ENCODE measurements around the gene KCNIP3.
"Not testable (repeated sequence)": the region's sequence is repeated elsewhere in the genome, so short reads cannot be mapped to it uniquely, and the experiment has no call there.

KCNIP3 gene

DNA sequence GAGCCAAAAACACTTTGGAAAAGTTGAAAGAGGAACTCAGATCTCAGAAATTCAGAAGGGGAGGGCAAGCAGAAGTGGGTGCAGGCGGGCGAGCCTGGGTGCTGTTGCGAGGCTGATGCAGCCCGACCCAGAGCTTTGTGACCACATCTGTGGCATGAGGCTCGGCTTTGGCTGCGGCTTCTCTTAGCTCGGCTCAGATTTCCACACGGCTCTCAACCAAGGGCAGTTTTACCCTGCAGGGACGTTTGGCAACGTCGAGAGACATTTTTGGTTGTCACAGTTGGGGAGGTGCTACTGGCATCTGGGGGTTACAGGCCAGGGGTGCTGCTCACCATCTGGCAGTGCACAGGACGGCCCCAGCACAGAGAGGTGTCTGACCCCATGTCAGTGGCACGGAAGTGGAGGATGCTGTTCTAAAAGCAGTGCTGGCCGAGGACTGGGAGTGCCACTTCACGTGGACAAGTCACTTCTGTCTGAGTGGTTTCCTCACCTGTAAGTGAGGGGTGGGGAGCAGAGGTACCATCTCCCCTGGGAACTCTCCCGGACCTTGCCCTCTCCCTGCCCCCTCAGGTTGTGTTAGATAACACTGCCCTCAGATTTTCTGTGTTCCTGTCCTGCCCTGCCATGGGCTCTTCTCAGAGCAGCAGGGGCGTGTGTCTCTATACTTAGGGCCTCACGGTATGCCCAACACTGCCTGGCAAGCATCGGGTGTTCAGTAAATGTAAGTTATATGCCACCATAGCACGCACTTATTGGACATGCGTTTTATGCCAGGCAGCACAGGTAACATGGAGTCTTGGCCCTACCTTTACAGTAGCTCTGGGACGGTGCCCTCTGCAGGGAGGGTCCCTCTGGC lies 56.7 kb downstream of the KCNIP3 start:
- Histone ChIP-seq H2AFZ (ENCODE audit: low read depth, low read length) (no peak overlapping the region), H3K36me3 (replicated peaks; ENCODE audit: low read depth, low read length) (no peaks in the 10 kb centered on the region), H3K79me2 (ENCODE audit: low read length) (no peaks in the 10 kb centered on the region), H4K20me1 (ENCODE audit: insufficient read depth, low read length) (no peaks in the 10 kb centered on the region), H3K9ac (ENCODE audit: low read length) (no peak overlapping the region), H3K4me2 (ENCODE audit: low read length) (no peak overlapping the region), H3K4me1 (ENCODE audit: low read length) (no peaks in the 10 kb centered on the region), H3K4me3 (ENCODE audit: low read length) (no peak overlapping the region), H3K9me3 (ENCODE audit: insufficient read depth, low read length) (no peaks in the 10 kb centered on the region), H3K27ac (ENCODE audit: low read length) (no peak overlapping the region), H3K27me3 (ENCODE audit: low read depth, low read length) (no peaks in the 10 kb centered on the region)
- no peak for TF ChIP-seq EZH2phosphoT487 (IDR thresholded peaks at IDR 0.05; ENCODE audit: low read depth)
- TF ChIP-seq, protein P1, sequence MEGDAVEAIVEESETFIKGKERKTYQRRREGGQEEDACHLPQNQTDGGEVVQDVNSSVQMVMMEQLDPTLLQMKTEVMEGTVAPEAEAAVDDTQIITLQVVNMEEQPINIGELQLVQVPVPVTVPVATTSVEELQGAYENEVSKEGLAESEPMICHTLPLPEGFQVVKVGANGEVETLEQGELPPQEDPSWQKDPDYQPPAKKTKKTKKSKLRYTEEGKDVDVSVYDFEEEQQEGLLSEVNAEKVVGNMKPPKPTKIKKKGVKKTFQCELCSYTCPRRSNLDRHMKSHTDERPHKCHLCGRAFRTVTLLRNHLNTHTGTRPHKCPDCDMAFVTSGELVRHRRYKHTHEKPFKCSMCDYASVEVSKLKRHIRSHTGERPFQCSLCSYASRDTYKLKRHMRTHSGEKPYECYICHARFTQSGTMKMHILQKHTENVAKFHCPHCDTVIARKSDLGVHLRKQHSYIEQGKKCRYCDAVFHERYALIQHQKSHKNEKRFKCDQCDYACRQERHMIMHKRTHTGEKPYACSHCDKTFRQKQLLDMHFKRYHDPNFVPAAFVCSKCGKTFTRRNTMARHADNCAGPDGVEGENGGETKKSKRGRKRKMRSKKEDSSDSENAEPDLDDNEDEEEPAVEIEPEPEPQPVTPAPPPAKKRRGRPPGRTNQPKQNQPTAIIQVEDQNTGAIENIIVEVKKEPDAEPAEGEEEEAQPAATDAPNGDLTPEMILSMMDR (IDR thresholded peaks at IDR 0.05; ENCODE audit: low read depth, low read length) = no peak

DNA sequence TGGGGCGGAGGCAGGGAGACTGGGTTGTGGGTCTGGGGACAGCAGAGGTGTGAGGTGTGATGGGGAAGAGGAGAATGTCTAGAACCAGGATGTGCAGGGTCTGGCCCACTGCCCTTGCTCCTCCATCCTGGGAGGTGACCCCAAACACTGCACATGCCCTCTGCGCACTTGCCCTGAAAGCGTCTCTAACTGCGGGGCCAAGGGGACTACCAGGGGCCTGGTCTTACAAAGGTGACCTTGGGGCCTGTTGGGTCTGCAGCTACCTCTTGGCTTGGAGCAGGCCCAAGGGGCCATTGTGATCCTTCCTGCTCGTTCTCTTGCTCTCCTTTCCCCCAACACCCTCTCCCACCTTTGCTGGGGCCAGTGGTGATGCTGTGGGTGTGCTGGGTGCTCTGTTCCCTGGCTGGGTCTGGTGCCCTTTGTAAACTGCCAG lies 57.3 kb downstream of the KCNIP3 start:
- Histone ChIP-seq H2AFZ (ENCODE audit: low read depth, low read length) (no peak overlapping the region), H3K4me1 (ENCODE audit: low read length) (no peaks in the 10 kb centered on the region), H3K4me2 (ENCODE audit: low read length) (no peak overlapping the region), H3K27me3 (ENCODE audit: low read depth, low read length) (no peaks in the 10 kb centered on the region), H3K4me3 (ENCODE audit: low read length) (no peak overlapping the region), H3K79me2 (ENCODE audit: low read length) (no peaks in the 10 kb centered on the region), H4K20me1 (ENCODE audit: insufficient read depth, low read length) (no peaks in the 10 kb centered on the region), H3K36me3 (replicated peaks; ENCODE audit: low read depth, low read length) (no peaks in the 10 kb centered on the region), H3K27ac (ENCODE audit: low read length) (no peak overlapping the region), H3K9ac (ENCODE audit: low read length) (no peak overlapping the region), H3K9me3 (ENCODE audit: insufficient read depth, low read length) (no peaks in the 10 kb centered on the region)
- TF ChIP-seq, protein P1 (IDR thresholded peaks at IDR 0.05; ENCODE audit: low read depth, low read length) = no peak
- no peak for TF ChIP-seq EZH2phosphoT487 (IDR thresholded peaks at IDR 0.05; ENCODE audit: low read depth)

DNA sequence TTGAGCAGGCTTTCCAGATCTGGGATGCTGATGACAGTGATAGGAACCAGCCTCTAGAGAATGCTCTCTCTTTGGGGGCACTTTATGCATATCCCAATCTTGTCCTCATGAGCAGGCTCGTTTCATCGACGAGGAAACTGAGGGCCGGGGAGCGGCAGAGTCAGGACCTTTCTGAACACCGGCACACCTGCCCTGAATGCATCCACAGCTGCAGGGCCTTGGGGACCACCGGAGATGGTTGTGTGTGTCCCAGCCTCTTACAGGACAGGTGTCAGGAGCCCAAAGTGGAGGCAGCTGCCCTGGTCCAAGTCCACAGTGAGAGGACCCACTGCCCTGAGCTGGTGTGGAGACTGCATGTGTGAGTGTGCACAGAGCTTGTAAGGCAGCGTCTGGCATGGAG lies 57.8 kb downstream of the KCNIP3 start:
- Histone ChIP-seq H3K4me2 (ENCODE audit: low read length) (no peak overlapping the region), H3K4me3 (ENCODE audit: low read length) (no peak overlapping the region), H3K4me1 (ENCODE audit: low read length) (no peaks in the 10 kb centered on the region), H3K36me3 (replicated peaks; ENCODE audit: low read depth, low read length) (no peaks in the 10 kb centered on the region), H3K27me3 (ENCODE audit: low read depth, low read length) (no peaks in the 10 kb centered on the region), H3K9me3 (ENCODE audit: insufficient read depth, low read length) (no peaks in the 10 kb centered on the region), H2AFZ (ENCODE audit: low read depth, low read length) (no peak overlapping the region), H3K27ac (ENCODE audit: low read length) (no peak overlapping the region), H3K79me2 (ENCODE audit: low read length) (no peaks in the 10 kb centered on the region), H3K9ac (ENCODE audit: low read length) (no peak overlapping the region), H4K20me1 (ENCODE audit: insufficient read depth, low read length) (no peaks in the 10 kb centered on the region)
- TF ChIP-seq, protein P1 (IDR thresholded peaks at IDR 0.05; ENCODE audit: low read depth, low read length) = no peak
- no peak for TF ChIP-seq EZH2phosphoT487 (IDR thresholded peaks at IDR 0.05; ENCODE audit: low read depth)

DNA sequence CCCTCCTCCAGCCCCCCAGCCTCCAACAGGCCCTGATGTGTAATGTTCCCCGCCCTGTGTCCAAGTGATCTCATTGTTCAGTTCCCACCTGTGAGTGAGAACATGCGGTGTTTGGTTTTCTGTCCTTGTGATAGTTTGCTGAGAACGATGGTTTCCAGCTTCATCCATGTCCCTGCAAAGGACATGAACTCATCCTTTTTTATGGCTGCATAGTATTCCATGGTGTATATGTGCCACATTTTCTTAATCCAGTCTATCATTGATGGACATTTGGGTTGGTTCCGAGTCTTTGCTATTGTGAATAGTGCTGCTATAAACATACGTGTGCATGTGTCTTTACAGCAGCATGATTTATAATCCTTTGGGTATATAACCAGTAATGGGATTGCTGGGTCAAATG lies 58.3 kb downstream of the KCNIP3 start:
- not testable (repeated sequence) for H3K9ac ChIP-seq (ENCODE audit: low read length); H3K36me3 ChIP-seq (replicated peaks; ENCODE audit: low read depth, low read length); H3K79me2 ChIP-seq (ENCODE audit: low read length); H3K9me3 ChIP-seq (ENCODE audit: insufficient read depth, low read length); H3K4me2 ChIP-seq (ENCODE audit: low read length); H3K27ac ChIP-seq (ENCODE audit: low read length); H2AFZ ChIP-seq (ENCODE audit: low read depth, low read length); H4K20me1 ChIP-seq (ENCODE audit: insufficient read depth, low read length); H3K27me3 ChIP-seq (ENCODE audit: low read depth, low read length); H3K4me3 ChIP-seq (ENCODE audit: low read length); H3K4me1 ChIP-seq (ENCODE audit: low read length)
